ENCODE results near the gene WWOX.

DNA sequence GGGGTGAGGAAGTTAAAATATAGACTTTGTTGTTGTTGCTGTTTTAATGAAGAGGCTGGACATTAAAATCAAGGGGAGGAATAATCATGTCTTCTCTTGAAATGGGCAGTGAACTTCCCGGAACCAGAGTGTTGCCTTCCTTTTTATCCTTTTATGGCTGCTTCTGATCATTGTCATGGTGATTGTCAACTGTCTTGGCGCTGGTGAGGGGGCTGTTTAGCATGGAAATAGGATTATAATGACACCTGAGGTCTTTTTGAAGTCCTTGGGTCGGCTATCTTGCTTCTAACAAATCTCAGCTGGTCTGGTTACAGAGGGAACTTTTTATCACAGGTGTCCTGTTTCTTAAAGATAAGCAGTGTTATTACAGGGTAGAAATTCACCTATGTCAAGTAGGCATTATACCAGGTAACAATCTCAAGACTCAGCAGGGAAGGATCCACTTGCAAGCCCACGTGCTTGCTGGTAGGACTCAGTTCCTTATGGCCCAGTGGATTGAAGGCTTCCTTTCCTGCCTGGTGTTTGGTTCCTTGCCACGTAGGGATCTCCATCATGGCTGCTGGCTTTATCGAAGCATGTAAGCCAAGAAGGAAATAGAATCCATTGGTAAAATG lies 349.3 kb downstream of the WWOX start:
- TF ChIP-seq, protein P1, sequence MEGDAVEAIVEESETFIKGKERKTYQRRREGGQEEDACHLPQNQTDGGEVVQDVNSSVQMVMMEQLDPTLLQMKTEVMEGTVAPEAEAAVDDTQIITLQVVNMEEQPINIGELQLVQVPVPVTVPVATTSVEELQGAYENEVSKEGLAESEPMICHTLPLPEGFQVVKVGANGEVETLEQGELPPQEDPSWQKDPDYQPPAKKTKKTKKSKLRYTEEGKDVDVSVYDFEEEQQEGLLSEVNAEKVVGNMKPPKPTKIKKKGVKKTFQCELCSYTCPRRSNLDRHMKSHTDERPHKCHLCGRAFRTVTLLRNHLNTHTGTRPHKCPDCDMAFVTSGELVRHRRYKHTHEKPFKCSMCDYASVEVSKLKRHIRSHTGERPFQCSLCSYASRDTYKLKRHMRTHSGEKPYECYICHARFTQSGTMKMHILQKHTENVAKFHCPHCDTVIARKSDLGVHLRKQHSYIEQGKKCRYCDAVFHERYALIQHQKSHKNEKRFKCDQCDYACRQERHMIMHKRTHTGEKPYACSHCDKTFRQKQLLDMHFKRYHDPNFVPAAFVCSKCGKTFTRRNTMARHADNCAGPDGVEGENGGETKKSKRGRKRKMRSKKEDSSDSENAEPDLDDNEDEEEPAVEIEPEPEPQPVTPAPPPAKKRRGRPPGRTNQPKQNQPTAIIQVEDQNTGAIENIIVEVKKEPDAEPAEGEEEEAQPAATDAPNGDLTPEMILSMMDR (IDR thresholded peaks at IDR 0.05; ENCODE audit: poor library complexity), result no peak
- TF ChIP-seq EZH2 (IDR thresholded peaks at IDR 0.05; ENCODE audit: borderline replicate concordance) (no peak), EZH2phosphoT487 (IDR thresholded peaks at IDR 0.05; ENCODE audit: low read depth, severe bottlenecking, unreplicated experiment) (no peak)

All from hepatocyte (in vitro differentiated cells).